Activated T-helper 2 cell treated with anti-CD3 and anti-CD28 coated beads, Interferon-gamma antibody, Interleukin-2, Interleukin-4, amounts not matched to agents 10 μg/mL and 5 μg/mL and 100 μg/mL, durations not matched to agents 14 hours and 24 hours and 36 hours (primary cell): ENCODE results near the gene NFIC. TPM values are rescaled to one million over a fixed set of nuclear protein-coding genes. Genes with fewer than 3 reads are reported as not detected.

Experiments used
- DNase-seq: peaks from one replicate; pipeline ENCODE4 v3.0.0; 2021; ENCODE audit warnings: low spot score
- H3K27ac Mint-ChIP-seq: one replicate; pipeline ENCODE4 v1.8.0; 2021; ENCODE audit warnings: mixed read lengths
- H3K27me3 Mint-ChIP-seq: one replicate; pipeline ENCODE4 v1.8.0; 2021; ENCODE audit warnings: low read depth, mixed read lengths
- H3K36me3 Mint-ChIP-seq: one replicate; pipeline ENCODE4 v1.8.0; 2021; ENCODE audit warnings: low read depth, mixed read lengths
- H3K4me1 Mint-ChIP-seq: one replicate; pipeline ENCODE4 v1.8.0; 2021; ENCODE audit warnings: low read depth, mixed read lengths
- H3K4me3 Mint-ChIP-seq: one replicate; pipeline ENCODE4 v1.8.0; 2021; ENCODE audit warnings: low read depth, mild to moderate bottlenecking, moderate library complexity, mixed read lengths
- H3K9me3 Mint-ChIP-seq: one replicate; pipeline ENCODE4 v1.8.0; 2021; ENCODE audit warnings: mixed read lengths
- intact Hi-C: fragments of 100-400 bp; cut with micrococcal nuclease; formaldehyde crosslinking; loops from one replicate; pipeline ENCODE4 v1.15.1; 2023
- total RNA-seq: library from RNA; stranded (reverse); gene quantifications from 2 replicates; pipeline ENCODE4 v1.2.3, GENCODE V29; 2022

The NFIC gene
- total RNA-seq, 1 donor from 2014 or later: 17.3 TPM

- intact Hi-C loops: no loop called here
- H3K36me3 Mint-ChIP-seq: peaks cover 45% of the 10 kb centered on the region
- no peak for DNase-seq
- H3K27ac Mint-ChIP-seq: no peak overlapping the region
- peaks cover 5% of the 10 kb centered on the region for H3K4me1 Mint-ChIP-seq
- H3K9me3 Mint-ChIP-seq: no peaks in the 10 kb centered on the region
- no peaks in the 10 kb centered on the region for H3K27me3 Mint-ChIP-seq
- H3K4me3 Mint-ChIP-seq: peak overlapping the region; percentile 21
Observed at GRCh38 chr19:3494051-3494450, 127.7 kb downstream of the NFIC start.

GRCh38 chr19:3494559-3494958 lies 128.2 kb downstream of the NFIC start:
- Mint-ChIP-seq H3K36me3 (peaks cover 48% of the 10 kb centered on the region), H3K4me1 (peaks cover 7% of the 10 kb centered on the region), H3K27me3 (no peaks in the 10 kb centered on the region), H3K4me3 (no peak overlapping the region), H3K9me3 (no peaks in the 10 kb centered on the region), H3K27ac (no peak overlapping the region)
- intact Hi-C loops: no loop called here
- DNase-seq: peak; percentile 31

- peaks cover 15% of the 10 kb centered on the region for H3K4me1 Mint-ChIP-seq
- no peaks in the 10 kb centered on the region for H3K27me3 Mint-ChIP-seq
- H3K9me3 Mint-ChIP-seq: no peaks in the 10 kb centered on the region
- H3K36me3 Mint-ChIP-seq: peaks cover 48% of the 10 kb centered on the region
- H3K4me3 Mint-ChIP-seq: no peak overlapping the region
- intact Hi-C loops: no loop called here
- H3K27ac Mint-ChIP-seq: no peak overlapping the region
- no peak for DNase-seq
Observed at GRCh38 chr19:3496392-3497273, 130.2 kb downstream of the NFIC start.

GRCh38 chr19:3497757-3498520 lies 131.6 kb downstream of the NFIC start:
- intact Hi-C loops: no loop called here
- no peak overlapping the region for H3K27ac Mint-ChIP-seq
- H3K9me3 Mint-ChIP-seq: no peaks in the 10 kb centered on the region
- H3K27me3 Mint-ChIP-seq: no peaks in the 10 kb centered on the region
- H3K4me3 Mint-ChIP-seq: no peak overlapping the region
- peaks cover 15% of the 10 kb centered on the region for H3K4me1 Mint-ChIP-seq
- peaks cover 43% of the 10 kb centered on the region for H3K36me3 Mint-ChIP-seq
- no peak for DNase-seq

GRCh38 chr19:3499738-3500428 lies 133.5 kb downstream of the NFIC start:
- Mint-ChIP-seq H3K4me1 (peaks cover 15% of the 10 kb centered on the region), H3K36me3 (peaks cover 34% of the 10 kb centered on the region), H3K4me3 (peak overlapping the region; percentile 96), H3K27ac (peak overlapping the region; percentile 99), H3K27me3 (no peaks in the 10 kb centered on the region), H3K9me3 (no peaks in the 10 kb centered on the region)
- intact Hi-C loops: loop anchor here (2.0 kb wide), 1 partner anchor 73 kb away; the partner anchor contains the start of gene HMG20B
- no peak for DNase-seq

- DNase-seq: peak; percentile 93
- intact Hi-C loops: loop anchor here (2.0 kb wide), 1 partner anchor 72 kb away; the partner anchor contains the start of gene HMG20B
- peaks cover 17% of the 10 kb centered on the region for H3K4me1 Mint-ChIP-seq
Observed at GRCh38 chr19:3500429-3501101, 134.2 kb downstream of the NFIC start, which contains the start of gene DOHH. DOHH (minus strand) TSS chr19:3500674; CDS start chr19:3496814, 3,860 bp downstream.

GRCh38 chr19:3501780-3502179 lies 135.4 kb downstream of the NFIC start:
- peaks cover 24% of the 10 kb centered on the region for H3K36me3 Mint-ChIP-seq
- DNase-seq: no peak
- no peak overlapping the region for H3K27ac Mint-ChIP-seq
- no peak overlapping the region for H3K4me3 Mint-ChIP-seq
- no peaks in the 10 kb centered on the region for H3K27me3 Mint-ChIP-seq
- no peaks in the 10 kb centered on the region for H3K9me3 Mint-ChIP-seq
- H3K4me1 Mint-ChIP-seq: peaks cover 21% of the 10 kb centered on the region
- intact Hi-C loops: loop anchor here (2.0 kb wide), 1 partner anchor 71 kb away; the partner anchor contains the start of gene HMG20B

More at GRCh38 chr19:3500429-3501101, 134.2 kb downstream of the NFIC start, which contains the start of gene DOHH:
- peak within 1 kb of the TSS; percentile 96 for H3K4me3 Mint-ChIP-seq
- H3K27me3 Mint-ChIP-seq: no peaks in the 10 kb centered on the region
- H3K9me3 Mint-ChIP-seq: no peaks in the 10 kb centered on the region
- H3K27ac Mint-ChIP-seq: peak within 1 kb of the TSS; percentile 99
- peaks cover 28% of the 10 kb centered on the region for H3K36me3 Mint-ChIP-seq

GRCh38 chr19:3503036-3503572 lies 136.7 kb downstream of the NFIC start:
- intact Hi-C loops: no loop called here
- Mint-ChIP-seq H3K4me1 (peaks cover 29% of the 10 kb centered on the region), H3K36me3 (peaks cover 19% of the 10 kb centered on the region), H3K9me3 (no peaks in the 10 kb centered on the region), H3K4me3 (no peak overlapping the region), H3K27me3 (no peaks in the 10 kb centered on the region), H3K27ac (no peak overlapping the region)
- DNase-seq: no peak

- intact Hi-C loops: no loop called here
- H3K27ac Mint-ChIP-seq: peak overlapping the region; percentile 23
- H3K9me3 Mint-ChIP-seq: no peaks in the 10 kb centered on the region
- H3K4me1 Mint-ChIP-seq: peaks cover 37% of the 10 kb centered on the region
- peak overlapping the region; percentile 4 for H3K4me3 Mint-ChIP-seq
- peaks cover 26% of the 10 kb centered on the region for H3K36me3 Mint-ChIP-seq
- no peaks in the 10 kb centered on the region for H3K27me3 Mint-ChIP-seq
- DNase-seq: no peak
Observed at GRCh38 chr19:3504735-3505134, 138.4 kb downstream of the NFIC start.

- peaks cover 30% of the 10 kb centered on the region for H3K36me3 Mint-ChIP-seq
- H3K27ac Mint-ChIP-seq: peak within 1 kb of the TSS; percentile 96
- DNase-seq: peak; percentile 99
- no peaks in the 10 kb centered on the region for H3K27me3 Mint-ChIP-seq
- peaks cover 37% of the 10 kb centered on the region for H3K4me1 Mint-ChIP-seq
- H3K4me3 Mint-ChIP-seq: peak within 1 kb of the TSS; percentile 93
- intact Hi-C loops: loop anchor here (2.0 kb wide), 1 partner anchor 51 kb away; the partner anchor contains the start of gene MFSD12
- H3K9me3 Mint-ChIP-seq: no peaks in the 10 kb centered on the region
Observed at GRCh38 chr19:3505598-3506383, 139.4 kb downstream of the NFIC start, which contains the start of gene FZR1. FZR1 (plus strand) TSS chr19:3506311; CDS start chr19:3522990, 16,679 bp downstream.
